GM12872 (cell line): ENCODE data around the gene TMEM131L.

Experiments used
- TF ChIP-seq, protein P1 (sequence below): IDR thresholded peaks from 3 replicates; pipeline ENCODE4 v1.5.1; 2011; ENCODE audit warnings: low read depth, mild to moderate bottlenecking, low read length, moderate library complexity; ENCODE audit not compliant: insufficient read depth

The TMEM131L gene, protein sequence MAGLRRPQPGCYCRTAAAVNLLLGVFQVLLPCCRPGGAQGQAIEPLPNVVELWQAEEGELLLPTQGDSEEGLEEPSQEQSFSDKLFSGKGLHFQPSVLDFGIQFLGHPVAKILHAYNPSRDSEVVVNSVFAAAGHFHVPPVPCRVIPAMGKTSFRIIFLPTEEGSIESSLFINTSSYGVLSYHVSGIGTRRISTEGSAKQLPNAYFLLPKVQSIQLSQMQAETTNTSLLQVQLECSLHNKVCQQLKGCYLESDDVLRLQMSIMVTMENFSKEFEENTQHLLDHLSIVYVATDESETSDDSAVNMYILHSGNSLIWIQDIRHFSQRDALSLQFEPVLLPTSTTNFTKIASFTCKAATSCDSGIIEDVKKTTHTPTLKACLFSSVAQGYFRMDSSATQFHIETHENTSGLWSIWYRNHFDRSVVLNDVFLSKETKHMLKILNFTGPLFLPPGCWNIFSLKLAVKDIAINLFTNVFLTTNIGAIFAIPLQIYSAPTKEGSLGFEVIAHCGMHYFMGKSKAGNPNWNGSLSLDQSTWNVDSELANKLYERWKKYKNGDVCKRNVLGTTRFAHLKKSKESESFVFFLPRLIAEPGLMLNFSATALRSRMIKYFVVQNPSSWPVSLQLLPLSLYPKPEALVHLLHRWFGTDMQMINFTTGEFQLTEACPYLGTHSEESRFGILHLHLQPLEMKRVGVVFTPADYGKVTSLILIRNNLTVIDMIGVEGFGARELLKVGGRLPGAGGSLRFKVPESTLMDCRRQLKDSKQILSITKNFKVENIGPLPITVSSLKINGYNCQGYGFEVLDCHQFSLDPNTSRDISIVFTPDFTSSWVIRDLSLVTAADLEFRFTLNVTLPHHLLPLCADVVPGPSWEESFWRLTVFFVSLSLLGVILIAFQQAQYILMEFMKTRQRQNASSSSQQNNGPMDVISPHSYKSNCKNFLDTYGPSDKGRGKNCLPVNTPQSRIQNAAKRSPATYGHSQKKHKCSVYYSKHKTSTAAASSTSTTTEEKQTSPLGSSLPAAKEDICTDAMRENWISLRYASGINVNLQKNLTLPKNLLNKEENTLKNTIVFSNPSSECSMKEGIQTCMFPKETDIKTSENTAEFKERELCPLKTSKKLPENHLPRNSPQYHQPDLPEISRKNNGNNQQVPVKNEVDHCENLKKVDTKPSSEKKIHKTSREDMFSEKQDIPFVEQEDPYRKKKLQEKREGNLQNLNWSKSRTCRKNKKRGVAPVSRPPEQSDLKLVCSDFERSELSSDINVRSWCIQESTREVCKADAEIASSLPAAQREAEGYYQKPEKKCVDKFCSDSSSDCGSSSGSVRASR (N-terminal part only)

DNA sequence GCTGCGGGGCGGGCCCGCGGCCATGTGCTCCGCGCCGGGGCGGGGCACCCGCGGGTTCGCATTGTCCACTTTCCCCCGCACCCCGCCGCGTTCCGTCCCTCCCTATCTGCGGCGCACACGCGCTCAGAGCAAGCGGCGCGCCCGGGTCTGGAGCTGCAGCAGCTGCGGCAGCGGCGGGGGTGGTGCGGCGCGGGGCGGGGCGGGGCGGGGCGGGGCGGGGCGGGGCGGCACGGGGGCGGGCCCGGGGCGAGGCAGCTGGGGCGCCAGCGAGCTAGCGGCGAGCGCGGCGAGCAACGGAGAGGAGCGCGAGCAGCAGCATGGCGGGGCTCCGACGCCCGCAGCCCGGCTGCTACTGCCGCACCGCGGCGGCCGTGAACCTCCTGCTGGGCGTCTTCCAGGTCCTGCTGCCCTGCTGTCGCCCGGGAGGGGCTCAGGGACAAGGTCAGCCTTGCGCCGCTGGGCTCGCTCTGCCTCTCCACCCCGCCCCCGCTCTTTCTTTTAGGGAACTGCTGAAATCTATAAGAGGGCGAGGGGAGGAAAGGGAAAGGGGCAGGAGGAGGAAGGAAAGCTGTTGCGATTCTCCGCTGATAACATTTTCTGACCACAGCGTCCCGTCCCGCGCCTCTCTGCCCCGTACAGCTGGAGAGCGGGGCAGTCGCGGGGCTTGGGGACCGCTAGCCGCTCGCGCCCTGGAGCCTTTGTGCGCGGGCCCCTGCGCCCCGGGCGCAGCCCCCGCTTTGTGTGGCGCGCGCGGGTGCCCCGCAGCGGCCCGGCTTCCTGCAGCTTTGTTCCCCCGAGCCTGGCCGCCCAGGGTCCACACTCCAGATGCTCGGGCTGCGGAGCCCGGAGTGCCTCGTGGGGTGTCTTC lies at the start of gene TMEM131L:
Gene TMEM131L (plus strand): TSS at position 280 of the 868 bp plus-strand sequence. CDS start 38 bp downstream, at position 318.
- TF ChIP-seq, protein P1, sequence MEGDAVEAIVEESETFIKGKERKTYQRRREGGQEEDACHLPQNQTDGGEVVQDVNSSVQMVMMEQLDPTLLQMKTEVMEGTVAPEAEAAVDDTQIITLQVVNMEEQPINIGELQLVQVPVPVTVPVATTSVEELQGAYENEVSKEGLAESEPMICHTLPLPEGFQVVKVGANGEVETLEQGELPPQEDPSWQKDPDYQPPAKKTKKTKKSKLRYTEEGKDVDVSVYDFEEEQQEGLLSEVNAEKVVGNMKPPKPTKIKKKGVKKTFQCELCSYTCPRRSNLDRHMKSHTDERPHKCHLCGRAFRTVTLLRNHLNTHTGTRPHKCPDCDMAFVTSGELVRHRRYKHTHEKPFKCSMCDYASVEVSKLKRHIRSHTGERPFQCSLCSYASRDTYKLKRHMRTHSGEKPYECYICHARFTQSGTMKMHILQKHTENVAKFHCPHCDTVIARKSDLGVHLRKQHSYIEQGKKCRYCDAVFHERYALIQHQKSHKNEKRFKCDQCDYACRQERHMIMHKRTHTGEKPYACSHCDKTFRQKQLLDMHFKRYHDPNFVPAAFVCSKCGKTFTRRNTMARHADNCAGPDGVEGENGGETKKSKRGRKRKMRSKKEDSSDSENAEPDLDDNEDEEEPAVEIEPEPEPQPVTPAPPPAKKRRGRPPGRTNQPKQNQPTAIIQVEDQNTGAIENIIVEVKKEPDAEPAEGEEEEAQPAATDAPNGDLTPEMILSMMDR = no peak

DNA sequence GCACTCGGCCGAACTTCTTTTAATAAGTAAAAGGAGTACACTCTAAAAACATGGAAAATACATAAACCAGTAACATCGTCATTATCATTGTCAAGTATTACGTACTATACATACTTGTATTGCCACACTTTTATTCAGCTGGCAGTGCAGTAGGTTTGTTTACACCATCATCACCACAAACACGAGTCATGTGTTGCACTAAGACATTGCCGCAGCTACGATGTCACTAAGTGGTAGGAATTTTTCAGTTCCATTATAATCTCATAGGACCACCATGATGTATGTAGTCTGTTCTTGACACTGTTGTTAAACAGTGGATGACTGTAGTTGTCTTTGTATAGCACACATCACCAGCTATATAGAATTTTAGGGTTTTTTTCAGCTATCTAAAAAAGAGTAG lies 48.0 kb upstream of the TMEM131L start:
- TF ChIP-seq, protein P1 = no peak

DNA sequence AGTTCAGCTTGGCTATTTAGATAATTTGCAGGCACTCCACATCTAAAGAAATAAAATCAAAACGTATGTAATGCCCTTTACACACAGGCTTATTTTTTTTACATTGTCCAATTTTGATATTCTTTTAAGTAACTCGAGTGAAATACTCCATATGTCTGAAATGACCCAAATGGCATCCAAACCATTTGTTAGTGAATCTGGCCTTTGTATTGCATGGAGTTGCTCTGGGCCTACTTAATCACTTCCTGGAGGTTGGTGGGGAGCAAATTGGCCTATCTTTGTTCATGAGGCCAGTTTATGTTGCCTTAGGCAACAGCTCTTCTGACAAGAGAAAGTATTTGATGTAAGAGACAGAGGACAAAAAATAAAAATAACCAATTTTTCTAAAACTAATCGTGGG lies 47.6 kb upstream of the TMEM131L start:
- TF ChIP-seq, protein P1 = no peak

GRCh38 chr4:153419029-153419428 lies 47.1 kb upstream of the TMEM131L start:
- TF ChIP-seq, protein P1 = no peak

GRCh38 chr4:153419673-153420278 lies 46.4 kb upstream of the TMEM131L start:
- TF ChIP-seq, protein P1 = no peak

GRCh38 chr4:153420361-153420760 lies 45.8 kb upstream of the TMEM131L start:
- TF ChIP-seq, protein P1 = no peak
